HEK293T (cell line): Measurements from ENCODE around the gene COX6A2.

ENCODE experiments used
- BHLHE40 ChIP-seq: fragments of 450-650 bp; IDR thresholded peaks from 2 replicates; pipeline ENCODE4 v1.6.1; 2016; ENCODE audit warnings: mild to moderate bottlenecking, moderate library complexity, borderline replicate concordance
- FOXA1 ChIP-seq: fragments of 450-650 bp; IDR thresholded peaks from 2 replicates; pipeline ENCODE4 v1.6.1; 2016; ENCODE audit warnings: mild to moderate bottlenecking
- FOXM1 ChIP-seq: fragments of 450-650 bp; IDR thresholded peaks from 2 replicates; pipeline ENCODE4 v1.6.1; 2017; ENCODE audit warnings: mild to moderate bottlenecking, borderline replicate concordance
- LEF1 ChIP-seq: fragments of 450-650 bp; IDR thresholded peaks from 2 replicates; pipeline ENCODE4 v1.6.1; 2017; ENCODE audit warnings: mild to moderate bottlenecking, borderline replicate concordance
- SP1 ChIP-seq: fragments of 450-650 bp; IDR thresholded peaks from 2 replicates; pipeline ENCODE4 v1.6.1; 2017
- SUZ12 ChIP-seq: fragments of 450-650 bp; IDR thresholded peaks from 2 replicates; pipeline ENCODE4 v1.6.1; 2016; ENCODE audit warnings: mild to moderate bottlenecking
- TARDBP ChIP-seq: fragments of 450-650 bp; IDR thresholded peaks from 2 replicates; pipeline ENCODE4 v1.6.1; 2016
- ZNF384 ChIP-seq: fragments of 450-650 bp; IDR thresholded peaks from 2 replicates; pipeline ENCODE4 v1.6.1; 2016

DNA sequence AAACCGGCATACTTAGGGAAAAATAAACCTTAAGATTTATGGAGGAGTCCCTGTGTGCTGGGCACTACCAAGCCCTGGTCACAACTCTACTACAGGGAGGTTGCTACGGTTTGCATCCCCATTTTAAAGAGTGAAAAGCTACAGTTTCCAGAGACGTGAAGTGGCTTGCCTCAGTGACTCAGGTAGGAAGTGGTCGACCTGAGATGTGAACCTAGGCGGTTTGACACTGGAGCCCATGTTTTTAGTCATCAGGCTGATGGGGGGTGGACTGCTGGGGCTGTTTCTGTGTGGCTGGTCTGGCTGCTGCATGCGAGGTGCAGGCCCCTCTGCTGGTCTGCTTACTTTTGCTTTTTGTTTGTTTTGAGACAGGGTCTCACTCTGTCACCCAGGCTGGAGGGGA is 6.6 kb downstream of the COX6A2 start:
- no peak for TF ChIP-seq SP1
- no peak for TF ChIP-seq LEF1
- no peak for TF ChIP-seq FOXM1
- TF ChIP-seq BHLHE40: no peak
- no peak for TF ChIP-seq TARDBP
- no peak for TF ChIP-seq SUZ12
- TF ChIP-seq ZNF384: no peak
- TF ChIP-seq FOXA1: no peak
